ENCODE measurements around the gene CBY1. TPM values are rescaled to one million over a fixed set of nuclear protein-coding genes. Genes with fewer than 3 reads are reported as not detected.

Gene CBY1
- total RNA-seq, 1 experiment from 2014 or later: 13.2 TPM

DNA sequence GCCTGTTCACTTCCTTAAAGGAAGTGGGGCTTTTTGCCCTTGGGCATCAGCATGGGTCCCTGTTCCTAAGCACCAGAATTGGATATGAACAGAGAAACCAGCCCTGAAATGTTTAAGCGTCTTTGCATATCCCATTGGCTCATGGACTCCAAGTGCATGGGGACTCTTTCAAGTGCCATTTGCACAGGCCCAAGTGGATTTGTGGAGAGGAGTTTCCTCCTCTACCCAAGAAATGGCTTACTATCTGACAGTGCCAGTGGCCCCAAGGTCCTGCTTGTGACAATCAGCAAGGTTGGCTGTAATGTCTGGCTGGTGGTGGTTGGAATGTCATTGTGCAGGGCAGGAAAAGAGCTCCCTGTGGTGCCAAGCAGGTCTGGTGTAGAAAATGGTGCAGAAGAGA, 29.3 kb downstream of the CBY1 start:
- Histone ChIP-seq H3K27me3 (ENCODE audit: low read length) (no peaks in the 10 kb centered on the region), H3K27ac (ENCODE audit: low read length) (no peak overlapping the region), H3K4me1 (ENCODE audit: low read length) (peaks cover 17% of the 10 kb centered on the region), H3K4me3 (ENCODE audit: low read length) (no peak overlapping the region), H2AFZ (ENCODE audit: low read length) (no peak overlapping the region), H3K9me3 (ENCODE audit: low read length) (no peaks in the 10 kb centered on the region), H3K9ac (ENCODE audit: low read length) (no peak overlapping the region), H3K4me2 (ENCODE audit: low read depth, low read length, poor library complexity, severe bottlenecking) (no peak overlapping the region), H3K36me3 (ENCODE audit: insufficient read depth, low read length) (peaks cover 44% of the 10 kb centered on the region), H4K20me1 (ENCODE audit: insufficient read depth, low read depth, low read length) (peaks cover 13% of the 10 kb centered on the region; the same call in 1 of the 2 replicates), H3K9me2 (replicated peaks; ENCODE audit: insufficient read depth, low read length) (no peaks in the 10 kb centered on the region), H3K79me2 (ENCODE audit: low read length) (peaks cover 27% of the 10 kb centered on the region)
- no peak for DNase-seq

DNA sequence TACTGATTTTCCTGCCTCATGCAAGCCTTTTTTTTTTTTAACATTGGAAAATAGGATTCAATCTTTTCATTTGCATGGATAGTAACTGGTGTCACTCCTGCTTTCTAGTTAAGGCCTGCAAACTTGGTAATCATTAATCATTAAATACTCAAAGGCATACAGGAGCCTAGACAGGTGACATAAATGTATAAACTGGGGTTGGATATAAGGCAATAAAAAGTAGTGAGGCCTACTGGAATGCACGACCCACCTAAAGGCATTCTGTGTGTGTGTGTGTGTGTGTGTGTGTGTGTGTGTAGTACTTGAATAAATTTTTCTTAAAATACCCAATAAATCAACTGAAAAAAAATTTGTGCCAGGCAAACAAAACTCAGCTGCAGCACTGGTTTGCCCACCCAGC, 33.2 kb downstream of the CBY1 start:
- Histone ChIP-seq H3K36me3 (ENCODE audit: insufficient read depth, low read length) (peaks cover 41% of the 10 kb centered on the region), H3K4me3 (ENCODE audit: low read length) (no peak overlapping the region), H3K27ac (ENCODE audit: low read length) (no peak overlapping the region), H3K27me3 (ENCODE audit: low read length) (no peaks in the 10 kb centered on the region), H4K20me1 (ENCODE audit: insufficient read depth, low read depth, low read length) (0 out of 2 replicates have a peak, but pooled peaks cover 3% of the 10 kb centered on the region), H3K9me2 (replicated peaks; ENCODE audit: insufficient read depth, low read length) (no peaks in the 10 kb centered on the region), H2AFZ (ENCODE audit: low read length) (no peak overlapping the region), H3K9ac (ENCODE audit: low read length) (no peak overlapping the region), H3K4me1 (ENCODE audit: low read length) (no peaks in the 10 kb centered on the region; the same call in none of the 2 replicates), H3K9me3 (ENCODE audit: low read length) (no peaks in the 10 kb centered on the region), H3K79me2 (ENCODE audit: low read length) (peaks cover 32% of the 10 kb centered on the region), H3K4me2 (ENCODE audit: low read depth, low read length, poor library complexity, severe bottlenecking) (no peak overlapping the region)
- DNase-seq: no peak

DNA sequence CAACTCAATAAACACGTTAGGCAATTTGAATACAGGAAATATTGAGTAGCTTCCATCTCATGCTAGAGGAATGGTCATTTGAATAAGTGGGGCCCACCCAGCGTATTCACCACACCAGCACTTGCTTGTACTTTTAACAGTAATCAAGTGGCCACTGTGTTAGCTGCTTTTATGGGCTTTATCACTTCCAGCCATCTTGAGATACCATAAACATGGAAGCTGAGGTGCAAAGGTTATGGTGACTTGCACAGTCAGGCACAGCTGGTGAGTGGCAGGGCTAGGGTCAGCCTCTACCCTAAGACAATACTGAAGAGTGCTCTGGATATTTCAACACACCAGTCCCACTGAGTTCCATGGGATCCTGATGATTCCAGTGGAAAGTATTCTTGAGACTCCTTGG, 37.6 kb downstream of the CBY1 start:
- Histone ChIP-seq H2AFZ (ENCODE audit: low read length) (no peak overlapping the region), H3K9me3 (ENCODE audit: low read length) (no peaks in the 10 kb centered on the region), H3K4me2 (ENCODE audit: low read depth, low read length, poor library complexity, severe bottlenecking) (no peak overlapping the region), H3K79me2 (ENCODE audit: low read length) (peaks cover 73% of the 10 kb centered on the region), H3K4me3 (ENCODE audit: low read length) (no peak overlapping the region), H3K27me3 (ENCODE audit: low read length) (no peaks in the 10 kb centered on the region), H3K27ac (ENCODE audit: low read length) (no peak overlapping the region), H3K36me3 (ENCODE audit: insufficient read depth, low read length) (peaks cover 16% of the 10 kb centered on the region; the same call in 1 of the 2 replicates), H3K4me1 (ENCODE audit: low read length) (peaks cover 27% of the 10 kb centered on the region), H4K20me1 (ENCODE audit: insufficient read depth, low read depth, low read length) (0 out of 2 replicates have a peak, but pooled peaks cover 3% of the 10 kb centered on the region), H3K9ac (ENCODE audit: low read length) (no peak overlapping the region), H3K9me2 (replicated peaks; ENCODE audit: insufficient read depth, low read length) (no peaks in the 10 kb centered on the region)
- DNase-seq: no peak

DNA sequence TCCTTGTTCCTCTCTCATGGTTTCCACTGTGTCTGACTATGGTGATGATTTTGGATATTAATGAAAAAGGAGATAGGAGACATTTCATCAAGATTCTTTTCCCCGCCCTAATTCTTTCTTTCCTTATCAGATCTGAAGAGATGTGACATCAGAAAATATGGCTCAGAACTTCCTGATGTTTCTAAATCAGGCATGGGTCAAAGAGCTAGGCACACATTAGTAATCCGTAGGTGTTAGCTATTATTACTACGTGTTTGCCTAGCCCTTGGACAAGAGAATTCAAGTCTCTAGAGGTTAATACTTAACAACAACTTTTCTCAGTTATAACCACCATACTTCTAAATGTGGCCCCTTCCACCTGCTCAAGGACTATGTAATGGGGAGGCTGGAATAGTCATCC, 38.5 kb downstream of the CBY1 start:
- DNase-seq: no peak
- Histone ChIP-seq H3K9me3 (ENCODE audit: low read length) (no peaks in the 10 kb centered on the region), H2AFZ (ENCODE audit: low read length) (no peak overlapping the region), H3K36me3 (ENCODE audit: insufficient read depth, low read length) (peaks cover 12% of the 10 kb centered on the region; the same call in 1 of the 2 replicates), H3K27ac (ENCODE audit: low read length) (no peak overlapping the region), H3K9me2 (replicated peaks; ENCODE audit: insufficient read depth, low read length) (no peaks in the 10 kb centered on the region), H4K20me1 (ENCODE audit: insufficient read depth, low read depth, low read length) (0 out of 2 replicates have a peak, but pooled peaks cover 3% of the 10 kb centered on the region), H3K79me2 (ENCODE audit: low read length) (peaks cover 82% of the 10 kb centered on the region), H3K4me2 (ENCODE audit: low read depth, low read length, poor library complexity, severe bottlenecking) (no peak overlapping the region), H3K9ac (ENCODE audit: low read length) (no peak overlapping the region), H3K27me3 (ENCODE audit: low read length) (no peaks in the 10 kb centered on the region), H3K4me3 (ENCODE audit: low read length) (no peak overlapping the region), H3K4me1 (ENCODE audit: low read length) (peaks cover 36% of the 10 kb centered on the region)

DNA sequence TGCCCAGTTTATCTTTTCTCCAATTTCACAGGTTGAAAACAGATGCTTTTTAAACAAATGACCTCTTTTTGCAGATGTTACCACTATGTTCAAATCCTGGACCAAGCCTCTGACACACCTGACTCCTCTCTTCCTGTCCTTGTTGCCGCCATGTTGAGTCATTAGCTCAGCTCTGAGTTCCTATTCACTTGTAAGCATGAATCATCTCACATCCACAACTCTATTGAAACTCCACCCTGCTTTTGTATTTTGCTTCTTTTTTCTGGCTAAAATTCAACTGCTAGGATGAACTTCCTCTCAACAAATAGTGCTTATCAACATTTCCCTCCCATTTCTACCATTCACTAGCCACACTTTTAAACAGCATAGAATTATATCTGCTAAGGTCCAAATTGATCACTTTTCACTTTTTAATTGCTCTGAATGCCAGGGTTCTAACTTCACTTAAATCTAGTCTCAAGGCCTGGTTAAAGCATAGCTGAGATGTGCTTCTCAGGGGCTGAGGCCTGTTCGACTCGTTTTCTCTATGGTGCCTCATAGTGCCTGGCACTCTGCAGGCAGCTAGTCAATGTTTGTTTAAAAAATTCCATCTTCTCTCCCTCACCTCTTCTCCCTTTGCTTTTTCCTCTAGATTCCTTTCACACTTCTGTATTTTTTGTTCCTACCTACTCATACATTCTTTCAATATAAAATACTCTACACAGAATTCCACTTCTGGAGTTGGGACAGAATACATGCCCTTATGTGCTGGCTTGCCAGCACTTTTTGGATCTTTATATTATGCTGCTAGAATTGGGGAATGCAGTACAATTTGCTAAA, 40.4 kb downstream of the CBY1 start:
- no peaks in the 10 kb centered on the region for H3K9me2 ChIP-seq (replicated peaks; ENCODE audit: insufficient read depth, low read length)
- H3K9me3 ChIP-seq (ENCODE audit: low read length): no peaks in the 10 kb centered on the region
- H3K79me2 ChIP-seq (ENCODE audit: low read length): peaks cover 79% of the 10 kb centered on the region
- H3K4me1 ChIP-seq (ENCODE audit: low read length): peaks cover 41% of the 10 kb centered on the region
- no peak for DNase-seq
- H3K36me3 ChIP-seq (ENCODE audit: insufficient read depth, low read length): peaks cover 7% of the 10 kb centered on the region; the same call in 1 of the 2 replicates
- no peak overlapping the region for H2AFZ ChIP-seq (ENCODE audit: low read length)
- no peaks in the 10 kb centered on the region for H3K27me3 ChIP-seq (ENCODE audit: low read length)
- H3K27ac ChIP-seq (ENCODE audit: low read length): no peak overlapping the region
- H3K4me2 ChIP-seq (ENCODE audit: low read depth, low read length, poor library complexity, severe bottlenecking): peak overlapping the region; percentile 87
- H3K9ac ChIP-seq (ENCODE audit: low read length): peak overlapping the region; percentile 92; the same call in 1 of the 2 replicates
- no peaks in the 10 kb centered on the region for H4K20me1 ChIP-seq (ENCODE audit: insufficient read depth, low read depth, low read length)
- peak overlapping the region; percentile 80; the same call in 1 of the 2 replicates for H3K4me3 ChIP-seq (ENCODE audit: low read length)

DNA sequence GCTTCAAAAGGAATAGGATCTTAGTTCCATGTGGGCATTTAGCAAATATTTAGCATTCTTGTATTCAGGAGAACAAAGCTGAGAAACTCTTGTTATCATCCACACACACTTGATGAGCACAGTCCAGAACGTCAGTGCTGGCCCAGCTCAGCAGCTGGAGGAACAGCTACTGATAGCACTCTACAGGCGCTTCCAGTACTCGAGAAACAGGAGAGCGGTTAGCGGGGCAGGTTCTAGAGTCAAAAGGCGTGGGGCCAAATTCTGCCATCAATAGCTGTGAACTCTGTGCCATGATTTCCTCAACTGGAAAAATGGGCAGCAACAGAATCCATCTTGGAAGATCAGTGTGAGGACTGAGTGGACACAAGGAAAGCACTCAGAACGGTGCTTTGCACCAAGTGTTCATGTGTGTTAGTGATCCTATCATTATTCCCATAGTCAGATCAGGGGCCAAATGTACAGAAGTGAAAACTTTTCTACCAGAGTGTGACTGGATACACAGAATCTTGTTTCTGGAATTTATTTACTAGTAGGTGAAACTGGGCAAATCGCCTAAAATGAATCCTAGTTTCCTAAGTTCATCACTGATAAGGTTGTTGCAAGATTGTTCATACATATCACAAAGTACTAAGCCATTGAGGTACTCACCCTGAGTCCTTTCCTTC, 41.1 kb downstream of the CBY1 start:
- peak overlapping the region; percentile 92 for H3K9ac ChIP-seq (ENCODE audit: low read length)
- H3K4me2 ChIP-seq (ENCODE audit: low read depth, low read length, poor library complexity, severe bottlenecking): peak overlapping the region; percentile 87
- DNase-seq: no peak
- peaks cover 7% of the 10 kb centered on the region; the same call in 1 of the 2 replicates for H3K36me3 ChIP-seq (ENCODE audit: insufficient read depth, low read length)
- no peaks in the 10 kb centered on the region for H4K20me1 ChIP-seq (ENCODE audit: insufficient read depth, low read depth, low read length)
- peaks cover 74% of the 10 kb centered on the region for H3K79me2 ChIP-seq (ENCODE audit: low read length)
- peak overlapping the region; percentile 80 for H3K4me3 ChIP-seq (ENCODE audit: low read length)
- H3K9me3 ChIP-seq (ENCODE audit: low read length): no peaks in the 10 kb centered on the region
- H3K27me3 ChIP-seq (ENCODE audit: low read length): no peaks in the 10 kb centered on the region
- H2AFZ ChIP-seq (ENCODE audit: low read length): no peak overlapping the region
- no peaks in the 10 kb centered on the region for H3K9me2 ChIP-seq (replicated peaks; ENCODE audit: insufficient read depth, low read length)
- peaks cover 44% of the 10 kb centered on the region for H3K4me1 ChIP-seq (ENCODE audit: low read length)
- H3K27ac ChIP-seq (ENCODE audit: low read length): no peak overlapping the region

DNA sequence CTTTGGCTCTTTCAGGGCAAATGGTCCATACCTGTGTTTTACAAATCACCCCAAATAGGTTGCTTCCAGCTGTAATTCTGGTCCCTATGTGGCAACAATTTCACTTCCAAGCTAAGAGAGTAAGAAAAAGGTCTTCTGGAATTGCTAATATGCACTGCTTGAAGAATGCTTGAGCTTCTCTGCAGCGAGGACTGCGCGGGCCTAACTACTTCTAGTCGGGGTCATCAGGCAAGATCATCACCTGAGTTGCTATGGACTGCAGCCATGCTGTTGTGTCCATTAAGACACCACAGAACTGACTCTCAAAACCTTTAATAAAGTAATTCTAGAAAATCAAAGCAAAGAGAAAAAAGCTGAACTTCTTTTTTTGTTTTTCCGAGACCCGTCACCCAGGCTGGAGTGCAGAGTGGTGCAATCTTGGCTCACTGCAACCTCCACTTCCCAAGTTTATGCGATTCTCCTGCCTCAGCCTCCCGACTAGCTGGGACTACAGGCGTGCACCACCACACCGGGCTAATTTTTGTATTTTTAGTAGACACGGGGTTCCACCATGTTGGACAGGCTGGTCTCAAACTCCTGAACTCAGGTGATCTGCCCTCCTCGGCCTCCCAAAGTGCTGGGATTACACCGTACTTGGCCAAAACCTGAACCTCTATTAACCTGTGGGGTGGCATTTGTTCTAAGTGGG, 42.1 kb downstream of the CBY1 start:
- H4K20me1 ChIP-seq (ENCODE audit: insufficient read depth, low read depth, low read length): no peaks in the 10 kb centered on the region
- H3K27ac ChIP-seq (ENCODE audit: low read length): no peak overlapping the region
- H3K9me2 ChIP-seq (replicated peaks; ENCODE audit: insufficient read depth, low read length): no peaks in the 10 kb centered on the region
- peak overlapping the region; percentile 92 for H3K9ac ChIP-seq (ENCODE audit: low read length)
- H3K9me3 ChIP-seq (ENCODE audit: low read length): no peaks in the 10 kb centered on the region
- H3K4me1 ChIP-seq (ENCODE audit: low read length): peaks cover 48% of the 10 kb centered on the region
- no peak overlapping the region for H2AFZ ChIP-seq (ENCODE audit: low read length)
- H3K27me3 ChIP-seq (ENCODE audit: low read length): no peaks in the 10 kb centered on the region
- peaks cover 65% of the 10 kb centered on the region for H3K79me2 ChIP-seq (ENCODE audit: low read length)
- DNase-seq: no peak
- peak overlapping the region; percentile 80 for H3K4me3 ChIP-seq (ENCODE audit: low read length)
- peak overlapping the region; percentile 87 for H3K4me2 ChIP-seq (ENCODE audit: low read depth, low read length, poor library complexity, severe bottlenecking)
- no peaks in the 10 kb centered on the region; the same call in 1 of the 2 replicates for H3K36me3 ChIP-seq (ENCODE audit: insufficient read depth, low read length)

DNA sequence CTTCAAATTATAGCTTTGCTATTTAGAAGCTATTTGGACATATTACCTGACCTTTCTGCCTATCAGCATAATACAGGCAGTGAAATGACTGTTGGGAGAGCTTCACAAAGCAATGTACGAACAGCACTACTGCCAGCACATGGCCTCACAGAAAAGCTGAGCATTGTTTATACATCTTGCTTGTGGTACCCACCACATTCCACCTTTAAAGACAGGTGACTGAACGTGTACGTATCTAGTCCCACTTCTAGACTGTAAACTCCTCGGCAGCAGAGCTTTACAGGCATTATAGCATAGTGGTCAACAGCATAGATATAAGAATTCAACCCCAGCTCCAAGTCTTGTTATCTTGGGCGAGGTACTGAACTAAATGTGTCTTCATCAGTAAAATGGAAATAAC, 42.7 kb downstream of the CBY1 start:
- H3K27ac ChIP-seq (ENCODE audit: low read length): no peak overlapping the region
- H3K4me1 ChIP-seq (ENCODE audit: low read length): peaks cover 51% of the 10 kb centered on the region
- peak overlapping the region; percentile 80 for H3K4me3 ChIP-seq (ENCODE audit: low read length)

More for the DNA sequence above, 42.7 kb downstream of the CBY1 start:
- Histone ChIP-seq H3K9me2 (replicated peaks; ENCODE audit: insufficient read depth, low read length) (no peaks in the 10 kb centered on the region), H3K36me3 (ENCODE audit: insufficient read depth, low read length) (no peaks in the 10 kb centered on the region; the same call in 1 of the 2 replicates), H3K9ac (ENCODE audit: low read length) (peak overlapping the region; percentile 92), H3K79me2 (ENCODE audit: low read length) (peaks cover 59% of the 10 kb centered on the region), H3K9me3 (ENCODE audit: low read length) (no peaks in the 10 kb centered on the region), H3K27me3 (ENCODE audit: low read length) (no peaks in the 10 kb centered on the region), H4K20me1 (ENCODE audit: insufficient read depth, low read depth, low read length) (no peaks in the 10 kb centered on the region), H2AFZ (ENCODE audit: low read length) (no peak overlapping the region), H3K4me2 (ENCODE audit: low read depth, low read length, poor library complexity, severe bottlenecking) (peak overlapping the region; percentile 87)
- no peak for DNase-seq

All from Karpas-422 (cell line).